Adipocyte (in vitro differentiated cells): Measurements from ENCODE around the gene IER2.

Source experiments
- DNase-seq: peaks from one replicate; pipeline ENCODE4 v3.0.0-alpha.2; 2015; ENCODE audit warnings: low read depth
- H3K27me3 ChIP-seq: replicated peaks from 2 replicates; pipeline ENCODE4 v1.7.0; 2013; ENCODE audit warnings: mild to moderate bottlenecking, low read length, moderate library complexity; ENCODE audit not compliant: control insufficient read depth, insufficient read depth
- H3K36me3 ChIP-seq: 2 replicates; pipeline ENCODE4 v1.7.0; 2013; ENCODE audit warnings: low read length, mild to moderate bottlenecking, moderate library complexity; ENCODE audit not compliant: control insufficient read depth, insufficient read depth, severe bottlenecking
- H3K4me1 ChIP-seq: 2 replicates; pipeline ENCODE4 v1.7.0; 2013; ENCODE audit warnings: mild to moderate bottlenecking, low read length, moderate library complexity; ENCODE audit not compliant: control insufficient read depth, insufficient read depth
- H3K4me3 ChIP-seq: 2 replicates; pipeline ENCODE4 v1.7.0; 2013; ENCODE audit warnings: mild to moderate bottlenecking, low read length, moderate library complexity
- H3K9ac ChIP-seq: 2 replicates; pipeline ENCODE4 v1.7.0; 2013; ENCODE audit warnings: mild to moderate bottlenecking, low read length, moderate library complexity
- H3K9me3 ChIP-seq: 2 replicates; pipeline ENCODE4 v1.7.0; 2013; ENCODE audit warnings: mild to moderate bottlenecking, low read length, moderate library complexity; ENCODE audit not compliant: control insufficient read depth

Gene IER2

GRCh38 chr19:13121551-13122274 is 28.5 kb upstream of the IER2 start:
- Histone ChIP-seq H3K4me1 (peaks cover 40% of the 10 kb centered on the region), H3K27me3 (no peaks in the 10 kb centered on the region), H3K4me3 (no peak overlapping the region), H3K36me3 (peaks cover 3% of the 10 kb centered on the region), H3K9me3 (no peaks in the 10 kb centered on the region), H3K9ac (no peak overlapping the region)
- no peak for DNase-seq

- Histone ChIP-seq H3K4me3 (no peak overlapping the region), H3K36me3 (peaks cover 3% of the 10 kb centered on the region), H3K9ac (no peak overlapping the region), H3K4me1 (peaks cover 35% of the 10 kb centered on the region), H3K9me3 (no peaks in the 10 kb centered on the region), H3K27me3 (no peaks in the 10 kb centered on the region)
- DNase-seq: no peak
Measured at GRCh38 chr19:13122275-13122878, 27.8 kb upstream of the IER2 start.

DNA sequence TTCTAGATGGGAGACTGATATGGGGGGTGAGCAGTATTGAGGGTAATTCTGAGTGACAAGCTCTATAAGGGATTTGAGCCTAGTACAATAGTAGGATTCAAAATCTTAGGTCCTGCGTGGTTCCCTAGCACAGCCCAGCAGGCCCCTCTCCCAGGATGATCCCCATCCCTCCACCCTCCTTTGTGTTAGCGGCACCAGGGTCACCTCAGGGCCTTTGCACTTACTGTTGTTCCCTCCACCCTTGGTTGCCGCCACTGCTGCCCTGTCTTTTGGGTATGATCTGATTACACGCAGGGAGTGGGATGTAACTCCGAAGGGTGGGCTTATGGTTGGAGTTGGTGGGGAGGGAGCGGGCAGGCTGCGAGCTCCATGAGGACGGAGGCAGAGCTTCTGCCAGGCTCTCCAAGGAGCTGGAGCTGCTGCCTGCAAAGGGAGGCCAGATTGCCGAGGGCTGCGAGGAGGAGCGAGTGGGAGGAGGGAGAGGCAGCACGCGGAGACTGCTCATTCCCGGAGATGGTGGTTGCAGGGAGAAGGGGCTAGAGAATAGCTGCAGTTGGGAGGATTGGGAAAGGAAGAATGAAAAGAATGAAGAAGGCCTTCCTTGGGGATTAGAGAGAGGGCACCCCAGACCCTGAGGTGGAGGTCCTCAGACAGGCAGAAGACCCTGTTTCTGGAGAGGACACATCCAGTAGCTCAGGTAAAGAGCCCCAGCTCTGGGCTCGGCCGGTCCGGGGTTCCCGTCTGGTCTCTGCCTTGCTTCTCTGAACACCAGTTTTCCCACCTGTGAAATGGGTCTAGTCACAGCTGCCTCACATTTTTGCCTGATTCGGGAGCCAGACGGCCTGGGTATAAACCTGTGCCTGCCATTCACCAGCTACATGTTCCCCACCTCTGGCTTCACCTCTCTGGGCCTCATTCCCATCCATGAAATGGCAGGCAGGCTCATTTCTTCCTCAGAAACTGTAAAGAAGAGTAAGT is 26.9 kb upstream of the IER2 start:
- no peaks in the 10 kb centered on the region for H3K27me3 ChIP-seq
- peaks cover 3% of the 10 kb centered on the region for H3K36me3 ChIP-seq
- peaks cover 33% of the 10 kb centered on the region for H3K4me1 ChIP-seq
- H3K4me3 ChIP-seq: no peak overlapping the region
- no peak for DNase-seq
- no peak overlapping the region for H3K9ac ChIP-seq
- no peaks in the 10 kb centered on the region for H3K9me3 ChIP-seq

DNA sequence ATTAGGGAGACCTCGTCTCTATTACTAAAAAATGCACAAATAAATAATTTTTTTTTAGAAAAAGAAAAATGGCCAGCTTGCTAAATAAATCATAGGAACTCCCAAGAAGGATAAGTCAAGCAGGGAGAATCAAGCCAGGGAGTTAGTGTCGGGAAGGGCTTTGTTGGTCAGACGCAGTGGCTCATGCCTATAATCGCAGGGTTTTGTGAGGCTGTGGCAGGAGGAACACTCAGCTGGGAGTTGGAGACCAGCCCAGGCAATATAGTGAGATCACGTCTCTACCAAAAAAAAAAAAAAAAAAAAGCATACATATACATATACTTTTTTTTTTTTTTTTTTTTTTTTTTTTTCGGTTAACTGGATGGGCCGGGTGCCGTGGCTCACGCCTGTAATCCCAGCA is 23.2 kb upstream of the IER2 start:
- peaks cover 1% of the 10 kb centered on the region for H3K4me1 ChIP-seq
- no peaks in the 10 kb centered on the region for H3K9me3 ChIP-seq
- no peaks in the 10 kb centered on the region for H3K27me3 ChIP-seq
- H3K36me3 ChIP-seq: peaks cover 3% of the 10 kb centered on the region
- no peak overlapping the region for H3K4me3 ChIP-seq
- H3K9ac ChIP-seq: no peak overlapping the region
- no peak for DNase-seq

GRCh38 chr19:13127811-13128575 is 22.2 kb upstream of the IER2 start:
- no peak for DNase-seq

DNA sequence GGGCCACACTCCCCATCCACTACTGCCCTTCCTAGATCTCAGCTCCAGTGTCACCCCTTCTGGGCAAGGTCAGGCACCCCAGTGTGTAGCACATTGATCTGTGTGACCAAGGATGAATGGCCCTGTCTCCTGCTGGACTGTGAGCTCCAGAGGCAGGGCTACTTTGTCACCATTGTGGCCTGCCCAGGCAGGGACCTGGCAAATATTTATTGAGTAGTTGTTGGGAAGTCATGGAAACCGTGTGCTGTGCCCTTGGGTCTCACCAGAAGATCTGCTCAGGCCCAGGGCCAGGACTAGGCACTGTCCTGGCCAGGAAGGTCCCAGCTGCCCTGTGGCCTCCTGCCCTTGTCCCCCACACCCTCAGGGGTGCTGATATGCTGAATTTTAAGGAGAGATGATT is 21.6 kb upstream of the IER2 start:
- Histone ChIP-seq H3K9ac (no peak overlapping the region), H3K4me3 (no peak overlapping the region), H3K4me1 (peaks cover 7% of the 10 kb centered on the region), H3K9me3 (no peaks in the 10 kb centered on the region), H3K27me3 (no peaks in the 10 kb centered on the region), H3K36me3 (peaks cover 3% of the 10 kb centered on the region)
- DNase-seq: no peak

More at GRCh38 chr19:13127811-13128575, 22.2 kb upstream of the IER2 start:
- peaks cover 3% of the 10 kb centered on the region for H3K36me3 ChIP-seq
- no peak overlapping the region for H3K4me3 ChIP-seq
- peaks cover 6% of the 10 kb centered on the region for H3K4me1 ChIP-seq
- H3K27me3 ChIP-seq: no peaks in the 10 kb centered on the region
- no peaks in the 10 kb centered on the region for H3K9me3 ChIP-seq
- H3K9ac ChIP-seq: no peak overlapping the region

DNA sequence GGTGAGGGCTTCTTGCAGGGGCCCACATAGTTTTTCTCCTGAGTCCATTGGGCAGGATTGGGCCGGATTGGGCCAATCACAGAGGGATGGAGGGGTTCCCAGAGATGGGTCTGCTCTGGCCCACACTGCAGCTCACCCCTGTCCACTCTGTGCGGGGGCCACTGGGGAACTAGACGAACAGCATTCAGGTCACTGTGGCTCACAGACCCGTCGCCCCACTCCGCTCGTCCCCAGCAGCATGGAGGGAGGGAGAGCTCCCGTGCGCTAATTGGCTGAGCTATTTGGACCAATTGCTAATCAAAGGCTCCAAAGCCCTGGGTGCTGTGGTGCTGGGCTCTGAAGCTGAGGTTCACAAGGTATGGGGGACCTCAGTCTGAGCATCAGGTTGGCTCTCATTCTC is 20.8 kb upstream of the IER2 start:
- H3K27me3 ChIP-seq: no peaks in the 10 kb centered on the region
- H3K4me1 ChIP-seq: peaks cover 7% of the 10 kb centered on the region
- H3K9ac ChIP-seq: no peak overlapping the region
- H3K9me3 ChIP-seq: no peaks in the 10 kb centered on the region
- H3K4me3 ChIP-seq: no peak overlapping the region
- no peak for DNase-seq
- H3K36me3 ChIP-seq: peaks cover 3% of the 10 kb centered on the region

- no peaks in the 10 kb centered on the region for H3K9me3 ChIP-seq
- H3K4me3 ChIP-seq: no peak overlapping the region
- H3K9ac ChIP-seq: no peak overlapping the region
- H3K4me1 ChIP-seq: peaks cover 9% of the 10 kb centered on the region
- no peaks in the 10 kb centered on the region for H3K27me3 ChIP-seq
- DNase-seq: no peak
- H3K36me3 ChIP-seq: peaks cover 14% of the 10 kb centered on the region
Measured at GRCh38 chr19:13130886-13131490, 19.2 kb upstream of the IER2 start.

DNA sequence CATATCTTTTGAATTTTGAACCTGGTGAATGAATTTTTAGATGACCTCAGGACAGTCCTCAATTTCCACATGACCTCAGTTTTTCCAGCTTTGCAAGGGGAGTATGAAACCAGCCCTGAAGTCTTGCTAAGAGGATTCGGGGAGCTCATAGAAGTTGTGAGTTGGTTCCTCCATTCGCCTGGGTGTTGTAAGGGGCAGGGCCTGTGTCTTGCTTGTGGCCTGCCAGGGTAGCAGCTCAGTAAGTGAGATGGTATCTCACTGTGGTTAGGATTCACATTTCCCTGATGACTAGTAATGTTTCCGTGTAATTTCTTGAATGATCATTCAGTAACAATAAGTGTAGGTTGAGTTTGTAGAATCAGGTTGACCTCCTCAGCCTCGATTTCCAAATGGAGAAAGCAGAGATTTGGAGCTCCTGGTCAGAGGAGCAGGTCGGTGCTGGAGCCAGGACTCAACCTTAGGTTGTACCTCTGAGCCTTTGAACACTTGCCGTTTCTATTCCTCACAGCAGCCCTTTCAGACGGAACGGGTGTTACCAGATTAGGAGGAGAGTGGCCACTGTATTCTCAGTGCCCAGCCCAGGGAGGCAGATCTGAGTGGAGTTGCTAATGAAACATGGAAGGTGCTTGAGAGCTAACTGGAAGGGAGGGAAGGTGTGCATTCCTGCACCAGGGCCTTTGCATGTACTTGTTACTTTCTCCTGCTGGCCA is 17.6 kb upstream of the IER2 start:
- Histone ChIP-seq H3K36me3 (peaks cover 30% of the 10 kb centered on the region), H3K4me3 (no peak overlapping the region)

GRCh38 chr19:13133241-13133870 is 16.9 kb upstream of the IER2 start:
- no peaks in the 10 kb centered on the region for H3K9me3 ChIP-seq
- H3K9ac ChIP-seq: no peak overlapping the region
- H3K36me3 ChIP-seq: peaks cover 37% of the 10 kb centered on the region
- H3K4me1 ChIP-seq: peaks cover 9% of the 10 kb centered on the region
- no peak overlapping the region for H3K4me3 ChIP-seq
- H3K27me3 ChIP-seq: no peaks in the 10 kb centered on the region
- no peak for DNase-seq

More for the DNA sequence above, 17.6 kb upstream of the IER2 start:
- Histone ChIP-seq H3K27me3 (no peaks in the 10 kb centered on the region), H3K9me3 (no peaks in the 10 kb centered on the region), H3K4me1 (peaks cover 9% of the 10 kb centered on the region), H3K9ac (no peak overlapping the region)
- peak; percentile 66 for DNase-seq
